HUES64 (cell line): ENCODE results near the gene TMEM81.

ENCODE experiments used
- H3K27ac ChIP-seq: 2 replicates; pipeline ENCODE4 v1.7.0; 2013; ENCODE audit warnings: low read depth, low read length, inconsistent platforms
- H3K27me3 ChIP-seq: 2 replicates; pipeline ENCODE4 v1.6.1; 2013; ENCODE audit warnings: mild to moderate bottlenecking, low read length; ENCODE audit not compliant: insufficient read depth
- H3K36me3 ChIP-seq: 2 replicates; pipeline ENCODE4 v1.6.1; 2013; ENCODE audit warnings: mild to moderate bottlenecking, low read length; ENCODE audit not compliant: insufficient read depth
- H3K4me1 ChIP-seq: 2 replicates; pipeline ENCODE4 v1.6.1; 2013; ENCODE audit warnings: mild to moderate bottlenecking, low read length, moderate library complexity; ENCODE audit not compliant: insufficient read depth
- H3K4me3 ChIP-seq: 2 replicates; pipeline ENCODE4 v1.5.1; 2013; ENCODE audit warnings: mild to moderate bottlenecking, low read length, moderate library complexity
- H3K9ac ChIP-seq: 2 replicates; pipeline ENCODE4 v1.6.1; 2013; ENCODE audit warnings: mild to moderate bottlenecking, low read depth, low read length
- H3K9me3 ChIP-seq: 2 replicates; pipeline ENCODE4 v1.6.1; 2013; ENCODE audit warnings: low read depth, low read length; ENCODE audit not compliant: insufficient read depth
- WGBS: fragments of 150-250, 120-280 bp; methylation state at CpG from one replicate; pipeline ENCODE4 v1.1.7; 2013; ENCODE audit warnings: missing lambda C conversion rate; 5-methylcytosine and 5-hydroxymethylcytosine counted together

The TMEM81 gene

GRCh38 chr1:205046870-205047269 is 37.4 kb downstream of the TMEM81 start:
- Histone ChIP-seq H3K4me1 (peaks cover 25% of the 10 kb centered on the region), H3K27ac (no peak overlapping the region), H3K36me3 (no peaks in the 10 kb centered on the region), H3K9me3 (no peaks in the 10 kb centered on the region), H3K4me3 (no peak overlapping the region), H3K9ac (no peak overlapping the region), H3K27me3 (peaks cover 41% of the 10 kb centered on the region)
- WGBS: 43% methylated on average over 4 of the region's 4 CpGs

- WGBS: 44% methylated on average over 11 of the region's 11 CpGs
- Histone ChIP-seq H3K9me3 (no peaks in the 10 kb centered on the region), H3K4me1 (peaks cover 25% of the 10 kb centered on the region), H3K36me3 (no peaks in the 10 kb centered on the region), H3K9ac (no peak overlapping the region), H3K27me3 (peaks cover 54% of the 10 kb centered on the region), H3K4me3 (no peak overlapping the region), H3K27ac (no peak overlapping the region)
These were observed 39.1 kb downstream of the TMEM81 start for GRCh38 chr1:205045146-205045545.

GRCh38 chr1:205044741-205045140 is 39.5 kb downstream of the TMEM81 start:
- peaks cover 25% of the 10 kb centered on the region for H3K4me1 ChIP-seq
- WGBS: 38% methylated on average over 5 of the region's 5 CpGs
- H3K27me3 ChIP-seq: peaks cover 58% of the 10 kb centered on the region

GRCh38 chr1:205043866-205044265 is 40.4 kb downstream of the TMEM81 start:
- Histone ChIP-seq H3K9me3 (no peaks in the 10 kb centered on the region), H3K36me3 (no peaks in the 10 kb centered on the region), H3K9ac (no peak overlapping the region), H3K27me3 (peaks cover 58% of the 10 kb centered on the region), H3K27ac (no peak overlapping the region), H3K4me1 (peaks cover 25% of the 10 kb centered on the region), H3K4me3 (no peak overlapping the region)
- WGBS: 41% methylated on average over 4 of the region's 4 CpGs

More at GRCh38 chr1:205044741-205045140, 39.5 kb downstream of the TMEM81 start:
- Histone ChIP-seq H3K36me3 (no peaks in the 10 kb centered on the region), H3K4me3 (no peak overlapping the region), H3K9ac (no peak overlapping the region), H3K9me3 (no peaks in the 10 kb centered on the region), H3K27ac (no peak overlapping the region)

- Histone ChIP-seq H3K4me3 (peak within 1 kb of the TSS; percentile 47), H3K36me3 (no peaks in the 10 kb centered on the region), H3K9me3 (no peaks in the 10 kb centered on the region), H3K27ac (no peak within 1 kb of the TSS), H3K9ac (no peak within 1 kb of the TSS), H3K4me1 (peaks cover 25% of the 10 kb centered on the region), H3K27me3 (peaks cover 58% of the 10 kb centered on the region)
- 12% methylated on average over 53 of the region's 53 CpGs for WGBS
These were observed 41.1 kb downstream of the TMEM81 start, which contains the start of gene CNTN2 for GRCh38 chr1:205042911-205043806. Gene CNTN2 (plus strand): TSS chr1:205043212. CDS start chr1:205053186, 9,974 bp downstream.

- H3K27ac ChIP-seq: no peak overlapping the region
- no peak overlapping the region for H3K9ac ChIP-seq
- H3K4me1 ChIP-seq: peaks cover 25% of the 10 kb centered on the region
- 77% methylated on average over 15 of the region's 16 CpGs for WGBS
- no peaks in the 10 kb centered on the region for H3K9me3 ChIP-seq
- H3K27me3 ChIP-seq: peaks cover 58% of the 10 kb centered on the region
- no peaks in the 10 kb centered on the region for H3K36me3 ChIP-seq
- peak overlapping the region; percentile 30; the same call in 1 of the 2 replicates for H3K4me3 ChIP-seq
These were observed 42.0 kb downstream of the TMEM81 start for GRCh38 chr1:205041998-205042910.

GRCh38 chr1:205041001-205041715 is 43.1 kb downstream of the TMEM81 start:
- H3K4me1 ChIP-seq: peaks cover 25% of the 10 kb centered on the region
- H3K9me3 ChIP-seq: no peaks in the 10 kb centered on the region
- H3K27me3 ChIP-seq: peaks cover 58% of the 10 kb centered on the region
- WGBS: 79% methylated on average over 4 of the region's 4 CpGs
- H3K27ac ChIP-seq: no peak overlapping the region
- no peak overlapping the region for H3K4me3 ChIP-seq
- no peak overlapping the region for H3K9ac ChIP-seq
- no peaks in the 10 kb centered on the region for H3K36me3 ChIP-seq

GRCh38 chr1:205038132-205038786 is 46.0 kb downstream of the TMEM81 start:
- WGBS: 84% methylated on average over 6 of the region's 6 CpGs
- H3K4me1 ChIP-seq: 0 out of 2 replicates have a peak, but pooled peaks cover 2% of the 10 kb centered on the region
- H3K9me3 ChIP-seq: no peaks in the 10 kb centered on the region
- H3K27me3 ChIP-seq: peaks cover 31% of the 10 kb centered on the region
- H3K9ac ChIP-seq: no peak overlapping the region
- no peak overlapping the region for H3K4me3 ChIP-seq
- H3K36me3 ChIP-seq: no peaks in the 10 kb centered on the region
- H3K27ac ChIP-seq: no peak overlapping the region

GRCh38 chr1:205037539-205037938 is 46.7 kb downstream of the TMEM81 start:
- H3K9ac ChIP-seq: no peak overlapping the region
- 92% methylated on average over 9 of the region's 9 CpGs for WGBS
- no peaks in the 10 kb centered on the region for H3K9me3 ChIP-seq
- H3K27ac ChIP-seq: no peak overlapping the region
- H3K36me3 ChIP-seq: no peaks in the 10 kb centered on the region
- H3K4me1 ChIP-seq: no peaks in the 10 kb centered on the region
- no peak overlapping the region for H3K4me3 ChIP-seq
- H3K27me3 ChIP-seq: peaks cover 25% of the 10 kb centered on the region
